ENCODE data around the gene RPIA.

The RPIA gene

GRCh38 chr2:88659538-88659915, 31.9 kb upstream of the RPIA start:
- FAIRE-seq (no peak), DNase-seq (ENCODE audit: insufficient read length, low spot score) (no peak)
- TF ChIP-seq TAF1 (IDR thresholded peaks at IDR 0.05; ENCODE audit: low read depth, low read length) (no peak), POLR2A (IDR thresholded peaks at IDR 0.05; ENCODE audit: low read depth, low read length) (no peak), POLR2AphosphoS5 (IDR thresholded peaks at IDR 0.05; ENCODE audit: low read depth, low read length) (no peak), PAX5 (IDR thresholded peaks at IDR 0.05; ENCODE audit: insufficient read depth, low read length, severe bottlenecking) (no peak), SPI1 (IDR thresholded peaks at IDR 0.05; ENCODE audit: low read depth, low read length) (no peak), POU2F2 (IDR thresholded peaks at IDR 0.05; ENCODE audit: low read depth, low read length) (no peak)

DNA sequence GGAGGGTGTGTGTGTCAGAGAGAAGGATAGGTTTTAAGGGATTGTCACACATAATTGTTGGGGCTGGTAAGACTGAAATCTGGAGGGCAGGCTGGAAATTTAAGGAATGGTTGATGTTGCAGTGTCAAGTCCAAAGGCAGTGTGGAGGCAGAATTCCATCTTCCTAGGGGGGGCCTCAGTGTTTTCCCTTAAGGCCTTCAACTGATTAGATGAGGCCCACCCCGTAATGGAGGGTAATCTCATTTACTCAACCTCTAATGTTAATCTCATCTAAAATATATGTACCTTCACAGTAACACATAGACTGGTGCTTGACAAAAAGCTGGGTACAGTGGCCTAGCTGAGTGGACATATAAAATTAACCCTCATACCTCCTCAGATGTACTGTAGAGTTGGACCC, 30.9 kb upstream of the RPIA start:
- DNase-seq (ENCODE audit: insufficient read length, low spot score) (no peak), FAIRE-seq (no peak)
- TF ChIP-seq POU2F2 (IDR thresholded peaks at IDR 0.05; ENCODE audit: low read depth, low read length) (no peak), PAX5 (IDR thresholded peaks at IDR 0.05; ENCODE audit: insufficient read depth, low read length, severe bottlenecking) (no peak), POLR2A (IDR thresholded peaks at IDR 0.05; ENCODE audit: low read depth, low read length) (no peak), TAF1 (IDR thresholded peaks at IDR 0.05; ENCODE audit: low read depth, low read length) (no peak), POLR2AphosphoS5 (IDR thresholded peaks at IDR 0.05; ENCODE audit: low read depth, low read length) (no peak), SPI1 (IDR thresholded peaks at IDR 0.05; ENCODE audit: low read depth, low read length) (no peak)

- TF ChIP-seq PAX5 (IDR thresholded peaks at IDR 0.05; ENCODE audit: insufficient read depth, low read length, severe bottlenecking) (no peak), POLR2AphosphoS5 (IDR thresholded peaks at IDR 0.05; ENCODE audit: low read depth, low read length) (no peak)
- FAIRE-seq, result no peak
- DNase-seq (ENCODE audit: insufficient read length, low spot score), result no peak
Observed at GRCh38 chr2:88666576-88666975, 24.9 kb upstream of the RPIA start.

DNA sequence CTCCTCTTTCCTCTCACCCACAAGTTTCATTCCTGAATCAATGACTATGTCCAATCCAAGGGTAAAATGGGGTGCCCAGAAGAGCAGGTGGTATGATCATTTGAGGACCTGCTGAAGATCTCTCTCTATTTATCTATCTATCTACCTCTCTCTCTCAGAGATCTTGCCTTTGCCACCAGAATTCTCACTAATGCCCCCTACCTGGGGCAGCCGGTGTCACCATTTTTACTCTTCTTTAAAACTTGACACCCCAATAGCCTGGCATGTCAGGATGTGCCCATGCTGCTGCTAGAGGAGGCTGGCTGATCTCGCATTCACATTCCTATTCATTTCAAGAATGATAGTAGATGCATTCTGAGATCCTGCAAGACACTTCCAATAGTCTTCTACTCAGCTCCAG, 24.3 kb upstream of the RPIA start:
- no peak for FAIRE-seq
- TF ChIP-seq SPI1 (IDR thresholded peaks at IDR 0.05; ENCODE audit: low read depth, low read length) (no peak), PAX5 (IDR thresholded peaks at IDR 0.05; ENCODE audit: insufficient read depth, low read length, severe bottlenecking) (no peak), TAF1 (IDR thresholded peaks at IDR 0.05; ENCODE audit: low read depth, low read length) (no peak), POLR2AphosphoS5 (IDR thresholded peaks at IDR 0.05; ENCODE audit: low read depth, low read length) (no peak), POU2F2 (IDR thresholded peaks at IDR 0.05; ENCODE audit: low read depth, low read length) (no peak), POLR2A (IDR thresholded peaks at IDR 0.05; ENCODE audit: low read depth, low read length) (no peak)

GRCh38 chr2:88668862-88669261, 22.6 kb upstream of the RPIA start:
- FAIRE-seq (peak; percentile 43), DNase-seq (ENCODE audit: insufficient read length, low spot score) (no peak)
- TF ChIP-seq POLR2A (IDR thresholded peaks at IDR 0.05; ENCODE audit: low read depth, low read length), result no peak
- TF ChIP-seq TAF1 (IDR thresholded peaks at IDR 0.05; ENCODE audit: low read depth, low read length), result no peak
- no peak for TF ChIP-seq POU2F2 (IDR thresholded peaks at IDR 0.05; ENCODE audit: low read depth, low read length)
- no peak for TF ChIP-seq POLR2AphosphoS5 (IDR thresholded peaks at IDR 0.05; ENCODE audit: low read depth, low read length)
- TF ChIP-seq PAX5 (IDR thresholded peaks at IDR 0.05; ENCODE audit: insufficient read depth, low read length, severe bottlenecking), result no peak
- TF ChIP-seq SPI1 (IDR thresholded peaks at IDR 0.05; ENCODE audit: low read depth, low read length), result no peak

More for the DNA sequence above, 24.3 kb upstream of the RPIA start:
- DNase-seq (ENCODE audit: insufficient read length, low spot score), result no peak

DNA sequence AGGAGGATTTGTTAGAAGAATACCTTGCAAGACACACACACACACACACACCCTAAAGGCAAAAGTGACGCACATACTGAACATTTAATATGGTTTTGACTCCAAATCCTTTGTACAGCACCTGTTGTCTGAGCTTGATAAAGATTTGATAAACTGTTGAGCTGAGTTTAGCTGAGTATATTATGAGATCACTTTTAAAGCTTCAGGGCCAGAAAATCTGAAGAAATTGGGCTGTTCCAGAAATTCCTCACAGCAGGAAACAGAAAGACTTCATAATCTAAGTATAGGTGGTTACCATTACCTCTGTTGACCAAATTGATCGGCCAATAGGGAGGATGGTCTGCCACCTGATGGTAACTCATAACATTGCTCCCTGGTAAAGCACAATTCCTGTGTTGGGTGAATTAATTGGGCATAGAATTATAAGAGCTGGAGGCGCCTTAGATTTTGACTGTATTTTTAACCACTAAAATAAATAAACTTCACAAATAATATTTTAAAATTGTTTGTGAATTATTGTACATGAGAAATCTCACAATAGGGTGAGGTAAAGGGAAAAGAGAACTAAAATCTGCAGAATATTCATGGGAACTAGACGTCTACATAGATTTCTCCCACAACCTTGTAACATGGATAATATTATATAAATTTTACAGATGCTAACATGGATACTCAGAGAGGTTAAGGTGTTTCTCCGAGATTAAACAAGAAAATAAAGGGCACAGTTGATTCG, 21.8 kb upstream of the RPIA start:
- DNase-seq (ENCODE audit: insufficient read length, low spot score), result no peak
- no peak for TF ChIP-seq TAF1 (IDR thresholded peaks at IDR 0.05; ENCODE audit: low read depth, low read length)
- TF ChIP-seq POU2F2 (IDR thresholded peaks at IDR 0.05; ENCODE audit: low read depth, low read length), result no peak
- TF ChIP-seq SPI1 (IDR thresholded peaks at IDR 0.05; ENCODE audit: low read depth, low read length), result no peak
- TF ChIP-seq POLR2AphosphoS5 (IDR thresholded peaks at IDR 0.05; ENCODE audit: low read depth, low read length), result no peak
- TF ChIP-seq PAX5 (IDR thresholded peaks at IDR 0.05; ENCODE audit: insufficient read depth, low read length, severe bottlenecking), result no peak
- TF ChIP-seq POLR2A (IDR thresholded peaks at IDR 0.05; ENCODE audit: low read depth, low read length), result no peak
- peak; percentile 71 for FAIRE-seq

DNA sequence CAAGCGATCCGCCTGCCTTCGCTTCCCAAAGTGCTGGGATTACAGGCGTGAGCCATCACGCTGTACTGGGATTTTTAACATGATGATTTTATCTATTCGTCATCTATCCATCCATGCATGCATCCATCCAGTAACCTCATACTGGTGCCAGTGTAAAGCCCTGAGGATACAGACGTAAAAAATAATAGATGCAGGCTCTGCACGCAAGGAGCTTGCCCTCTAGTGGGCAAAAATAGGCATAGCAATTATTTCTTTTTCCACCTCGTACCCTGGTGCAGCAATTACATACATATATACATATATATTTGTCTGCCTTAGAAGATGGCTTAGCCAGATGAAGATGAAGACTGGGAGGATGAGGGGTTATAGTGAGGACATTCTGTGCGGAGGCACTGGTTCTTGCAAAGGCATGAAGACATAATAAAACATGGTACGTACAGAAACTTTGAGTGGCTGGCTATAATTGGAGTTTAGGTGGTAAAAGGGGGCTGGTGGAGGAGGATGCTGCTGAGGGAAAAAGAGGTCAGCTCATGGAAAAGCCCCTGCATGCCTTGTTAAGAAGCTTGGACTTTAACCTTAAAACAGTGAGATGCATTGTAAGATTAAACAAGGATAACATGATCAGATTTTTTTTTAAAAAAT, 19.6 kb upstream of the RPIA start:
- FAIRE-seq, result peak; percentile 52

DNA sequence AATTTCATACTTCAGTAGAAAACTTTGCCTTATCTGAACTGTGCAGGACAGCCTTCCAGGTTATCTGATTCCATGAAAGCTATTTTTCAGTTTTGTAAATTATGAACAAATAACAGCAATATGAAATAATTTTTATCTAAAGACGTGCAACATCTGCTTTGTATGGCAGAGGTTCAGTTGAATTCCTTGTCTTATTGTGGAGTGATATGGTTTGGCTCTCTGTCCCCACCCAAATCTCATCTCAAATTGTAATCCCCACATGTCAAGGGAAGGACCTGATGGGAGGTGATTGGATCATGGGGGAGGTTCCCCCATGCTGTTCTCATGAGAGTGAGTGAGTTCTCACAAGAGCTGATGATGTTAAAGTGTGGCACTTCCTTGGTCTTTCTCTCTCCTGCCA, 18.1 kb upstream of the RPIA start:
- no peak for FAIRE-seq
- TF ChIP-seq POLR2A (IDR thresholded peaks at IDR 0.05; ENCODE audit: low read depth, low read length) (no peak), POLR2AphosphoS5 (IDR thresholded peaks at IDR 0.05; ENCODE audit: low read depth, low read length) (no peak), POU2F2 (IDR thresholded peaks at IDR 0.05; ENCODE audit: low read depth, low read length) (no peak), TAF1 (IDR thresholded peaks at IDR 0.05; ENCODE audit: low read depth, low read length) (no peak), PAX5 (IDR thresholded peaks at IDR 0.05; ENCODE audit: insufficient read depth, low read length, severe bottlenecking) (no peak), SPI1 (IDR thresholded peaks at IDR 0.05; ENCODE audit: low read depth, low read length) (no peak)
- DNase-seq (ENCODE audit: insufficient read length, low spot score), result no peak

More for the DNA sequence above, 19.6 kb upstream of the RPIA start:
- TF ChIP-seq SPI1 (IDR thresholded peaks at IDR 0.05; ENCODE audit: low read depth, low read length) (no peak), POU2F2 (IDR thresholded peaks at IDR 0.05; ENCODE audit: low read depth, low read length) (no peak), PAX5 (IDR thresholded peaks at IDR 0.05; ENCODE audit: insufficient read depth, low read length, severe bottlenecking) (no peak)
- DNase-seq (ENCODE audit: insufficient read length, low spot score), result no peak

DNA sequence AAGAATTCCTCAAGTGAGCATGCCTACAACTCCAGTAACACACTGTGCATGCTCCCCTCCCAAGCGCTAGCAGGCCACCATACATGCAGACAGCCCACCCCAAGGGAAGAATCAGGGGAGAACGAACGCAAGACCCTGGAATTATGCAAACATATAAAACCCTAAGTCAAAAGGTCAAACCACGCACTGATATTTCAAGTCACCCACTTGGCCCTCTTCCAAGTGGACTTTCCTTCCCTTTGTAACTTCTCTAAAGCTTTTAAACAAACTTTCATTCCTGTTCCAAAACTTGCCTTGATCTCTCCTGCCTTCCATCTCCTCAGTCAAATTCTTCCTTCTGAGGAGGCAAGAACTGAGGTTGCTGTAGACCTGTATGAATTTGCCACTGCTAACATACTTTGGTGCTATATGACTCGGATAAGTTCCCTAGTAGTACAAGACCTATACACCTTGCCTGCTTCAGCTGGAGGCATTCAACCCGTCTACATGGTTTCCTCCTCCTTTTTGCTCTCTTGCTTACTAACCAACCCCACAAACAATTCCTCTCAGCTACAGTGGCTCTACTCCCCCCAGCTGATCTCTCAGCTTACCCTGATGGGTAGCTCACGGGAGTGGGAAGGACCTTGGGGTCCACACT, 11.1 kb upstream of the RPIA start:
- FAIRE-seq (no peak), DNase-seq (ENCODE audit: insufficient read length, low spot score) (no peak)
- no peak for TF ChIP-seq POLR2A (IDR thresholded peaks at IDR 0.05; ENCODE audit: low read depth, low read length)
- no peak for TF ChIP-seq POLR2AphosphoS5 (IDR thresholded peaks at IDR 0.05; ENCODE audit: low read depth, low read length)
- TF ChIP-seq SPI1 (IDR thresholded peaks at IDR 0.05; ENCODE audit: low read depth, low read length), result no peak
- TF ChIP-seq PAX5 (IDR thresholded peaks at IDR 0.05; ENCODE audit: insufficient read depth, low read length, severe bottlenecking), result no peak
- TF ChIP-seq TAF1 (IDR thresholded peaks at IDR 0.05; ENCODE audit: low read depth, low read length), result no peak
- no peak for TF ChIP-seq POU2F2 (IDR thresholded peaks at IDR 0.05; ENCODE audit: low read depth, low read length)

Measured in GM12891 (cell line).